HPDE6-E6E7 (cell line): ENCODE data around the gene PRKCH.
"Not testable (repeated sequence)": the region's sequence is repeated elsewhere in the genome, so short reads cannot be mapped to it uniquely, and the experiment has no call there.

Source experiments
- DNase-seq: peaks from one replicate; pipeline ENCODE4 v3.0.0; 2011; ENCODE audit warnings: missing footprints; ENCODE audit errors: extremely low spot score

PRKCH gene

GRCh38 chr14:61454545-61454944, 133.2 kb downstream of the PRKCH start:
- no peak for DNase-seq

DNA sequence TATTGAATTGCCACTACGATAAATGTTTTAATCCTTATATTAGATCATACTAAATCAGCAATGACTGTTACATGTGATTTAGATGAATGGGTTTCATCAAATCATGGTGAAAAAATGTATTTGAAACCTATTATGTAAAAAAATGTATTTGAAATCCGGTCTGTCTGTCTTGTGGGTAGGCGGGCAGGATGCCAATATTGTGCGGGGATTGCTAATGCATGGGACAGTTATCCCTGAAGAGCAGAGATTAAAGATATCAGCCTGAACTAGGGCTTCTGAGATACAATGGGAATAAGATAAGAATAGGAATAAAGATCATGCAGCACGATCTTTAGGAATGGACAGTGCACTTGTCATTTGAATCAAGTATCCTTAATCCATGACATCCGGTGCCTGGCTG, 134.0 kb downstream of the PRKCH start:
- DNase-seq, result no peak

GRCh38 chr14:61456720-61457119, 135.3 kb downstream of the PRKCH start:
- no peak for DNase-seq

- no peak for DNase-seq
Measured at GRCh38 chr14:61458766-61459165, 137.4 kb downstream of the PRKCH start.

- DNase-seq, result no peak
Measured at GRCh38 chr14:61459229-61459628, 137.8 kb downstream of the PRKCH start.

DNA sequence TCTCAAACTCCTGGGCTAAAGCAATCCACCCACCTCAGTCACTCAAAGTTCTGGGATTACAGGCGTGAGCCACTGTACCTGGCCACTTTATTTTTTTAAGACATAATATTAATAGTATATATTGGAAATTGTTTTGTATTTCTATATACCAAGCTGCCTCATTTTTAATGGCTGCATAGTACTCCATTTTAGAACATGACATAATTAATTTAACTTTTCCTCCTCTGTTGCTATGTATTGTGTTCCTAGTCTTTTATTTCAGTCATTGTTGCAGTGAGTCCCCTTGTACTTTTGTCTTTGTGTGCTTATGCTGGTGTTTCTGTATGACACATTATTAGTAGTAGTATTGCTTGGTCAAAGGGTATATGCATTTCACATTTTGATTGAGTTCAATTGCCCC, 138.7 kb downstream of the PRKCH start:
- no peak for DNase-seq

DNA sequence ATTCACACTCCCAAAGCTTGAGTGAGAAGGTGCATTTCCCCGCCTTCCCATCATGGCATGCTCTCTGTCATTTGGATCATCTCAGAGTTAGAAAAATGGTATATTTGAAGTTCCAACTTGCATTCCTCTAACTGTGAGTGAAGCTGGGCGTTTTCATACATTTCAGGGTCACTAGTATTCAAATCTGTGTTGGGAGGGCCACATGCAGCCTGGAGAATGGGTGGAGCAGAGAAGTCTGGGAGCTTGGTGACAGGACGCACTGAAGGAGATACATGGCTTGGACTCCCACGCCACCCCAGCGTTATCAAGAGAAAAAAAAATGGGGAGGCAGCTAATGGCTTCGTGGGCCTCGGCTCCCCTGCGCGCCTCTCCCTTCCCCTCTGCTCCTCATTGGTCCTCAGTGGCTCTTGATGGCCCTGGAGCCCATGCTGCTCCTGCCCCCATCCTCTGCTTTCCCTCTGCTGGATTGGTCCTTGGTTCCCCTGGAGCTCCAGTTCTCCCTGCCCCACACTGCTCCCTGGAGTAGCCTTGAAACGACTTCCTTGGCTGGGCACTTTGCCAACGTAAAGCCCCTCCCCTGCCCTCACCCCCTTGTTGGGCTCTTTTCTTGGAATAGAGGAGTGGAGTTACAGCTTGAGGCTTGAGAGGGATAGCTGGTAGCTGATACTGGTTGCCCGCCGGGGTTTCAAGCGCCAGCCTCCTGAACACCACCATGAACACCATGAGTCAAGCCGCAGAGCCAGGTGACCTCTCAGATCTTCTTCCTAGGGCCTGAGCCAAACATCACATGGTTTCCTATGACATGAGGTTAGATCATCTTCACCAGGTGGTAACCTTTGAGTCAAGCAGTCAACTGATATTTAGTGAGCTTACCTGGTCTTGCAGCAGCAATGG, 139.6 kb downstream of the PRKCH start:
- DNase-seq, result peak; percentile 84

DNA sequence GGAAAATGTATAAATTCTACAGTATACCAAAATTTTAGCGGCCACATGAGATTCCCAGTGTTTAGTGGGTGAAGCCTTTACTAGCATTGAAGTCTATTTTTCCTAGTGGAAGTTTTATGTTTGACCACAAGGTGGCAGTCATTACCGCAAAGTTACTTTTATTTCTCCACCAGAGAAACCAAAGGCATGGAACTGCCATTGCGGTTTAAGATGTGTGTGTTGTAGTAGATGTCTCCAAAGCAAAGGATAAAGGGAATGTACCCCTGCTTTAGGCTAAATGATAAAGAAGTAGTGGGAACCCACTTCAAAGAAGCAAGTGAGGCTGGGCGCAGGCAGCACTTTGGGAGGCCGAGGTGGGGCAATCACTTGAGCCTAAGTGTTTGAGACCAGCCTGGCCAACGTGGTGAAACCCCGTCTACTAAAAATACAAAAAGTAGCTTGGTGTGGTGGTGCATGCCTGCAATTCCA, 140.5 kb downstream of the PRKCH start:
- DNase-seq, result no peak

- no peak for DNase-seq
Measured at GRCh38 chr14:61462566-61463193, 141.3 kb downstream of the PRKCH start.

- no peak for DNase-seq
Measured at GRCh38 chr14:61463664-61464285, 142.4 kb downstream of the PRKCH start.

DNA sequence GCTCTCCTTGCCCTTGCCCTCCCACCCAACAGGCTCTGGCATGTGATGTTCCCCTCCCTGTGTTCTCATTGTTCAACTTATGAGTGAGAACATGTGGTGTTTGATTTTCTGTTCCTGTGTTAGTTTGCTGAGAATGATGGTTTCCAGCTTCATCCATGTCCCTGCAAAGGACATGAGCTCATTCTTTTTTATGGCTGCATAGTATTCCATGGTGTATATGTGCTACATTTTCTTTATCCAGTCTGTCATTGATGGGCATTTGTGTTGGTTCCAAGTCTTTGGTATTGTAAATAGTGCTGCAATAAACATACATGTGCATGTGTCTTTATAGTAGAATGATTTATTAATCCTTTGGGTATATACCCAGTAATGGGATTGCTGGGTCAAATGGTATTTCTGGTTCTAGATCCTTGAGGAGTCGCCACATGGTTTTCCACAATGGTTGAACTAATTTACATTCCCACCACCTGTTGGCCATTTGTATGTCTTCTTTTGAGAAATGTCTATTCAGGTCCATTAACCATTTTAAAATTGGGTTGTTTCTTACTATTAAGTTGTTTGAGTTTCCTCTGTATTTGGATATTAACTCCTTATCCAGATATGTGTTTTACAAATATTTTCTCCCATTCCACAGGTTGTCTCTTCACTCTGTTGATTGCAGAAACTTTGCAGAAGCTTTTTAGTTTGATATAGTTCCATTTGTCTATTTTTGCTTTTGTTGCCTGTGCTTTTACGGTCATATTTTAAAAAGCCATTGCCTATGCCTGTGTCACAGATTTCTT, 143.4 kb downstream of the PRKCH start:
- DNase-seq, result not testable (repeated sequence)

- peak; percentile 67 for DNase-seq
Measured at GRCh38 chr14:61466249-61466904, 145.0 kb downstream of the PRKCH start.

DNA sequence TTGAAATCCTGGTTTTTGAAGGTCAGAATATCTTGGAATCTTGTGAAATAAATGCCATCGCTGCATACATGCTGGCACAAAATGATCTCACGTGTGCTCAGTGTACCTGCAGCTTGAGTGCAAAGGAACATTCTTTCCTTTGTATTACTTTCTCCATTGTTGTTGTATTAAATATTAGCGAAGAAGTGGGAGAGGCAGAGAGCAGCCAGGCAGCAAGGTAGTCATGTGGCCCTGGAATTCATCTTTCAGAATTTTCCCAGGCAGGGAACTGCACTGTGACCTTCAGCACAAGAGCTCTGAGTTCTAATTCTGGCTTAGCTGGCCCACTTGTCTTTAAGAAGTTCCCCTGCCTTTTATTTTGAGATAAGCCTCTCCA, 145.5 kb downstream of the PRKCH start:
- no peak for DNase-seq

- DNase-seq, result no peak
Measured at GRCh38 chr14:61467296-61467695, 145.9 kb downstream of the PRKCH start.

GRCh38 chr14:61468063-61468825, 146.9 kb downstream of the PRKCH start:
- no peak for DNase-seq

GRCh38 chr14:61469781-61470180, 148.4 kb downstream of the PRKCH start:
- no peak for DNase-seq

- no peak for DNase-seq
Measured at GRCh38 chr14:61470261-61470960, 149.0 kb downstream of the PRKCH start.

- no peak for DNase-seq
Measured at GRCh38 chr14:61470961-61471293, 149.5 kb downstream of the PRKCH start.

GRCh38 chr14:61471297-61472005, 150.1 kb downstream of the PRKCH start:
- no peak for DNase-seq
